Upper lobe of left lung (tissue), 6 donors: ENCODE measurements around the gene MTFR1L. TPM values are rescaled to one million over a fixed set of nuclear protein-coding genes. Genes with fewer than 3 reads are reported as not detected.

Experiments
- ATAC-seq, 2 donors: fragments of 200-7000 bp; cut with Tn5 transposase; one replicate each; pipeline ENCODE4 v1.9.1; 2022; ENCODE audit warnings: mild to moderate bottlenecking in 2 of 2, moderate library complexity in 2 of 2; ENCODE audit not compliant: low FRiP score in 2 of 2
- DNase-seq, 2 donors: peaks; one replicate each; pipeline ENCODE4 v3.0.0-alpha.2; 2019 to 2020
- H3K27ac ChIP-seq, 4 donors: fragments of 200-600 bp; sonication (generic); one replicate each; pipeline ENCODE4 v1.5.1; 2016 to 2019
- H3K27me3 ChIP-seq, 4 donors: fragments of 200-600 bp; sonication (generic); one replicate each; pipeline ENCODE4 v1.5.1; 2017 to 2019
- H3K36me3 ChIP-seq, 4 donors: fragments of 200-600 bp; sonication (generic); one replicate each; pipeline ENCODE4 v1.5.1; 2016 to 2019
- H3K4me1 ChIP-seq, 4 donors: fragments of 200-600 bp; sonication (generic); one replicate each; pipeline ENCODE4 v1.5.1; 2018 to 2019
- H3K4me3 ChIP-seq, 4 donors: fragments of 200-600 bp; sonication (generic); one replicate each; pipeline ENCODE4 v1.5.1; 2017 to 2019; ENCODE audit warnings: mild to moderate bottlenecking in 2 of 4, moderate library complexity in 1 of 4
- H3K9me3 ChIP-seq, 4 donors: fragments of 200-600 bp; sonication (generic); one replicate each; pipeline ENCODE4 v1.5.1; 2018 to 2019
- CTCF ChIP-seq, 6 experiments: fragments of 450-650 bp in 4 of 6; fragments of 200-600 bp in 2 of 6; sonication (generic) in 2 of 6; IDR thresholded peaks; one replicate each; pipeline ENCODE4 v1.5.1; 2016 to 2019; ENCODE audit warnings: antibody characterized with exemption in 6 of 6
- EP300 ChIP-seq, 4 donors: sonication (generic); formaldehyde crosslinking; IDR thresholded peaks; one replicate each; pipeline ENCODE4 v1.5.1; 2017; ENCODE audit warnings: antibody characterized with exemption in 4 of 4, control low read depth in 2 of 4
- POLR2A ChIP-seq, 4 donors: fragments of 450-650 bp; IDR thresholded peaks; one replicate each; pipeline ENCODE4 v1.5.1; 2016 to 2017; ENCODE audit warnings: antibody characterized with exemption in 4 of 4, mild to moderate bottlenecking in 2 of 4
- POLR2AphosphoS5 ChIP-seq, 2 donors: sonication (generic); formaldehyde crosslinking; IDR thresholded peaks; one replicate each; pipeline ENCODE4 v1.5.1; 2017; ENCODE audit warnings: antibody characterized with exemption in 2 of 2
- WGBS, 2 donors: methylation state at CpG; one replicate each; pipeline ENCODE4 v1.1.5; 2017 to 2018; 5-methylcytosine and 5-hydroxymethylcytosine counted together
- total RNA-seq, 6 donors: library from RNA; depleted of rRNA in 4 of 6; stranded (reverse); fragments of >200 nt in 4 of 6; gene quantifications; one replicate each; pipeline versions ENCODE4 v1.1.0 to v1.2.1, GENCODE V29; 2016 to 2021
- donor health status: DM: no; HTN: no; CAD: no; lungs with moderate emphysema.
- donor health status: DM: no; HTN: yes; CAD: no; lungs with severe emphysema.

The MTFR1L gene
- total RNA-seq, 6 donors from 2014 or later, result 43.2 to 80.7 (median 53.6) TPM

GRCh38 chr1:25795946-25796810 is 23.6 kb upstream of the MTFR1L start:
- H3K27ac ChIP-seq, result peak overlapping the region; percentile 14 to 73 (median 41)

GRCh38 chr1:25796811-25797458 is 22.8 kb upstream of the MTFR1L start:
- H3K27ac ChIP-seq, result peak overlapping the region; percentile 14 to 73 (median 41)
- 2 to 6% methylated on average over 16 to 19 of the region's 19 CpGs for whole genome bisulfite sequencing, 2 donors
- DNase-seq, result peak; percentile 33 to 80
- peak; percentile 50 to 80 for ATAC-seq
- no peak for TF ChIP-seq EP300 (IDR thresholded peaks at IDR 0.05)
- TF ChIP-seq CTCF (IDR thresholded peaks at IDR 0.05), result peak; percentile 70 to 88 (median 78)
- H3K27me3 ChIP-seq, result no peaks in the 10 kb centered on the region
- H3K4me1 ChIP-seq, result peaks cover 21 to 56% (median 39%) of the 10 kb centered on the region in 4 donors
- H3K9me3 ChIP-seq, result no peaks in the 10 kb centered on the region
- H3K36me3 ChIP-seq, result no peaks in the 10 kb centered on the region
- H3K4me3 ChIP-seq, result peak overlapping the region in 2 of 4 donors; percentile 1 to 5

More at GRCh38 chr1:25795946-25796810, 23.6 kb upstream of the MTFR1L start:
- peak overlapping the region in 2 of 4 donors; percentile 1 to 5 for H3K4me3 ChIP-seq
- no peaks in the 10 kb centered on the region for H3K9me3 ChIP-seq
- WGBS, 2 donors, result 62 to 63% methylated on average over 22 of the region's 22 CpGs
- no peaks in the 10 kb centered on the region for H3K27me3 ChIP-seq
- TF ChIP-seq POLR2AphosphoS5 (IDR thresholded peaks at IDR 0.05), result no peak
- no peak for TF ChIP-seq EP300 (IDR thresholded peaks at IDR 0.05)
- peak in 1 of 4 donors; percentile 22 for TF ChIP-seq POLR2A (IDR thresholded peaks at IDR 0.05)
- peak in 1 of 2 donors; percentile 86 for DNase-seq
- H3K4me1 ChIP-seq, result peaks cover 20 to 48% (median 33%) of the 10 kb centered on the region in 4 donors
- no peaks in the 10 kb centered on the region for H3K36me3 ChIP-seq
- ATAC-seq, result peak in 1 of 2 donors; percentile 66

- Histone ChIP-seq H3K27ac (peak overlapping the region in 2 of 4 donors; percentile 56 to 90), H3K4me1 (peaks cover 29 to 66% (median 49%) of the 10 kb centered on the region in 4 donors), H3K36me3 (no peaks in the 10 kb centered on the region), H3K27me3 (no peaks in the 10 kb centered on the region), H3K9me3 (no peaks in the 10 kb centered on the region), H3K4me3 (no peak overlapping the region)
- WGBS, 2 donors, result 80 to 91% methylated on average over 5 to 8 of the region's 8 CpGs
- peak in 1 of 2 donors; percentile 52 for DNase-seq
- peak in 1 of 2 donors; percentile 9 for ATAC-seq
- TF ChIP-seq CTCF (IDR thresholded peaks at IDR 0.05) (peak; percentile 33 to 53 (median 50)), EP300 (IDR thresholded peaks at IDR 0.05) (no peak)
Observed at GRCh38 chr1:25797939-25798338, 21.8 kb upstream of the MTFR1L start.

GRCh38 chr1:25798666-25799351 is 20.9 kb upstream of the MTFR1L start:
- Histone ChIP-seq H3K27ac (peak overlapping the region in 3 of 4 donors; percentile 87 to 90 (median 88)), H3K4me1 (peaks cover 37 to 72% (median 55%) of the 10 kb centered on the region in 4 donors), H3K4me3 (no peak overlapping the region), H3K9me3 (no peaks in the 10 kb centered on the region), H3K36me3 (no peaks in the 10 kb centered on the region), H3K27me3 (no peaks in the 10 kb centered on the region)
- DNase-seq, result no peak
- 85% methylated on average over 2 to 8 of the region's 8 CpGs for WGBS, 2 donors
- TF ChIP-seq POLR2A (IDR thresholded peaks at IDR 0.05) (no peak), POLR2AphosphoS5 (IDR thresholded peaks at IDR 0.05) (no peak), CTCF (IDR thresholded peaks at IDR 0.05) (no peak), EP300 (IDR thresholded peaks at IDR 0.05) (no peak)
- ATAC-seq, result no peak
